K562 (cell line): ENCODE measurements around the gene FAM50A. TPM values are rescaled to one million over a fixed set of nuclear protein-coding genes. Genes with fewer than 3 reads are reported as not detected.

ENCODE experiments used
- ADNP ChIP-seq: fragments of 200-800 bp; sonication (Bioruptor generic); IDR thresholded peaks from 2 replicates; pipeline ENCODE4 v1.6.1; 2016; ENCODE audit warnings: missing genetic modification characterization, missing compliant biosample characterization
- DNMT1 ChIP-seq: fragments of 450-650 bp; IDR thresholded peaks from 2 replicates; pipeline ENCODE4 v1.6.1; 2016; ENCODE audit warnings: antibody characterized with exemption, mild to moderate bottlenecking
- ELF4 ChIP-seq: fragments of 450-650 bp; formaldehyde crosslinking; IDR thresholded peaks from 2 replicates; pipeline ENCODE4 v1.4.0; 2022; ENCODE audit warnings: missing genetic modification characterization
- FOXJ3 ChIP-seq: sonication (generic); formaldehyde crosslinking; IDR thresholded peaks from 2 replicates; pipeline ENCODE4 v1.4.0; 2020; ENCODE audit warnings: mild to moderate bottlenecking, missing genetic modification reagents
- HDGF ChIP-seq: fragments of 450-650 bp; IDR thresholded peaks from 2 replicates; pipeline ENCODE4 v1.6.1; 2016
- HNRNPK ChIP-seq: fragments of 200-400 bp; formaldehyde crosslinking; IDR thresholded peaks from one replicate; pipeline ENCODE4 v1.6.1; 2018; ENCODE audit warnings: mild to moderate bottlenecking, low read depth, low read length; ENCODE audit not compliant: poor library complexity, severe bottlenecking
- KDM5B ChIP-seq: fragments of 200-600 bp; sonication (generic); IDR thresholded peaks from 2 replicates; pipeline ENCODE4 v1.6.1; 2012; ENCODE audit warnings: low read depth, mild to moderate bottlenecking, moderate library complexity, low read length, control low read depth, inconsistent platforms; ENCODE audit not compliant: insufficient replicate concordance
- KLF1 ChIP-seq: fragments of 450-650 bp; IDR thresholded peaks from 2 replicates; pipeline ENCODE4 v1.6.1; 2016; ENCODE audit warnings: missing genetic modification characterization, missing compliant biosample characterization
- L3MBTL2 ChIP-seq: fragments of 450-650 bp; IDR thresholded peaks from 2 replicates; pipeline ENCODE4 v1.6.1; 2016; ENCODE audit warnings: mild to moderate bottlenecking, moderate library complexity
- POLR2AphosphoS5 ChIP-seq: IDR thresholded peaks from 2 replicates; pipeline ENCODE4 v1.6.1; 2011; ENCODE audit warnings: mild to moderate bottlenecking, low read depth, low read length, moderate library complexity; ENCODE audit not compliant: control insufficient read depth, insufficient read depth
- PRPF4 ChIP-seq: fragments of 200-400 bp; formaldehyde crosslinking; IDR thresholded peaks from one replicate; pipeline ENCODE4 v1.6.1; 2017; ENCODE audit warnings: low read length, low read depth, mild to moderate bottlenecking; ENCODE audit not compliant: insufficient read depth, poor library complexity, severe bottlenecking
- RBM25 ChIP-seq: fragments of 200-400 bp; formaldehyde crosslinking; IDR thresholded peaks from 2 replicates; pipeline ENCODE4 v1.6.1; 2018; ENCODE audit warnings: low read length, low read depth, moderate library complexity; ENCODE audit not compliant: severe bottlenecking
- STAG1 ChIP-seq: sonication (generic); formaldehyde crosslinking; IDR thresholded peaks from 2 replicates; pipeline ENCODE4 v1.5.0; 2020; ENCODE audit warnings: missing genetic modification reagents, borderline replicate concordance
- TCFL5 ChIP-seq: fragments of 250-450 bp; sonication (Bioruptor Pico); conservative IDR thresholded peaks from 2 replicates; pipeline ENCODE4 v1.6.1; 2021; ENCODE audit warnings: mild to moderate bottlenecking, moderate library complexity, matching md5 sums
- XRCC4 ChIP-seq: IDR thresholded peaks from one replicate; pipeline ENCODE4 v1.6.1; 2011; ENCODE audit not compliant: insufficient read depth, insufficient read length; ENCODE audit errors: extremely low read depth
- YBX1 ChIP-seq: fragments of 450-650 bp; IDR thresholded peaks from 2 replicates; pipeline ENCODE4 v1.7.1; 2016; ENCODE audit warnings: mild to moderate bottlenecking
- ZC3H11A ChIP-seq: IDR thresholded peaks from 2 replicates; pipeline ENCODE4 v1.6.1; 2012; ENCODE audit warnings: low read depth, low read length, improper control_type of control experiment
- ZNF143 ChIP-seq: sonication (generic); formaldehyde crosslinking; IDR thresholded peaks from 2 replicates; pipeline ENCODE4 v1.9.0; 2022; ENCODE audit warnings: mild to moderate bottlenecking, missing genetic modification reagents
- ZNF408 ChIP-seq: fragments of 250-450 bp; sonication (Bioruptor Pico); IDR thresholded peaks from 2 replicates; pipeline ENCODE4 v1.4.0; 2020; ENCODE audit warnings: low read depth, mild to moderate bottlenecking, moderate library complexity
- ZNF436 ChIP-seq: fragments of 250-450, 450-650 bp; sonication (Bioruptor Pico); formaldehyde crosslinking; IDR thresholded peaks from 2 replicates; pipeline ENCODE4 v1.7.0; 2020; ENCODE audit warnings: mild to moderate bottlenecking
- ZNF586 ChIP-seq: fragments of 450-650 bp; formaldehyde crosslinking; conservative IDR thresholded peaks from 2 replicates; pipeline ENCODE4 v1.4.0; 2020; ENCODE audit warnings: mild to moderate bottlenecking, moderate library complexity
- polyA plus RNA-seq, 8 experiments: library from polyadenylated mRNA; depleted of rRNA in 4 of 8; stranded (reverse) in 5 of 8; unstranded in 3 of 8; fragments of >200 nt; fragmentation: Nextera tagmentation in 2 of 8; fragmentation: Illumina TruSeq in 1 of 8; extraction: Ambion mirVana in 2 of 8; extraction: Trizol in 1 of 8; gene quantifications; 2 replicates each; pipeline versions ENCODE4 v1.2.1 to v1.2.3, GENCODE V29; 2011 to 2014; ENCODE audit warnings: inconsistent platforms in 1 of 8, missing spikeins in 1 of 8
- total RNA-seq, 7 experiments: library from RNA; depleted of rRNA in 6 of 7; stranded (reverse); fragments of >200 nt in 6 of 7; fragmentation: Illumina TruSeq in 2 of 7; extraction: Trizol in 2 of 7; gene quantifications; 2 replicates each; pipeline versions ENCODE4 v1.2.1 to v1.2.3, GENCODE V29; 2011 to 2021; ENCODE audit warnings: low replicate concordance in 1 of 7
- TF ChIP-seq, protein P1 (sequence below): fragments of 250-450 bp; sonication (Bioruptor Pico); IDR thresholded peaks from 2 replicates; pipeline ENCODE4 v1.4.0; 2020; ENCODE audit warnings: mild to moderate bottlenecking, moderate library complexity
- TF ChIP-seq, protein P2 (sequence below), 2 experiments: IDR thresholded peaks; 2 replicates each; pipeline ENCODE4 v1.6.1; 2012; ENCODE audit warnings: improper control_type of control experiment in 2 of 2, low read depth in 2 of 2, low read length in 2 of 2, borderline replicate concordance in 1 of 2

The FAM50A gene
- total and polyA plus RNA-seq, 9 of the 15 experiments (the other 6 are each of a cell fraction or from before 2014, with no cell fraction given): 4.4 to 114 (median 67.3) TPM

DNA sequence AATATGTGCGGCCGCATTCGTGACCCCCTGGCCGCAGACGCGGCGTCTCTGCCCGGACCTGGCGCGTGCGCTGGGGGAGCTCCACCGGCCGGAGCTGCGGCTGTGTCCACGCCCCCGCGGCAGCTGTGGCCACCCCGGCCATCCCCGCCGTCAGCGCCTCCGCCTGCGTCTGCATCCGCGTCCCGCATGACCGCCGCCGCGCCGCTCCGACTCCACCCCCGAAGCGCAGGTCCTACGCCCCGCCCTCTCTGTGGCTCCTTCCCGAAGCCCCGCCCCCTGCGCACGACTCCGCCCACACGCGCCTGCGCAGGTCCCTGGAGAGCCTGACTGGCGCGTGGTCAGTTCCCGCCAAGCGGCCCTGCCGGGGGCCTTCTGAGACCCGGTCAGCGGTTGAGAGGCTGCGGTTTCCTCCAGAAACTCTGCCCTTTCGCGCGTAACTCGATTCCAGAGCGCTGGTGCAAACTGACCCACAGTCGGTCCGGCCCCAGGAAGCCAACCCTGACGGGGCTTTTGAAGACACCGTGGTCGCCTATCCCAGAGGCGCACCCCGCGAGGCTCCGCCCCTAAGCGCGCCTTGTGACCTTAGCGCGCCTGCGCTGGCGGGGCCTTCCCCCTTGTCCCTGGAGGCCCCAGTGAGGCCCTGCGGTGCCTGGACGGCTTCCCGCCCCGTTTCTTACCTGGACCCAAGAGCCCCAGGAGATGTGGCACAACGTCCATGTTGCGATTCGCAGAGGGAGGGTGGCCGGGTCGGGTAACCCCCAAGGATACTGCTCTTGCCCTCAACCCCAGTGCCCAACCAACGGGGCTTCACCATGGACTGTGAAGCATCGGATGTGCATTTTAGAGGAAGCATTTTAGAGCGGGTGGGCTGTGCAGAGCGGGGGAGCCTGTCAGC is 35.0 kb downstream of the FAM50A start, which contains the start of gene LAGE3 (continued):
- no peak for TF ChIP-seq RBM25
- TF ChIP-seq ELF4 (CRISPR knock-in tag): no peak
- TF ChIP-seq L3MBTL2: peak; percentile 100
- no peak for TF ChIP-seq YBX1
- TF ChIP-seq ZC3H11A: no peak
- TF ChIP-seq TCFL5 (CRISPR knock-in tag): no peak
- no peak; the same call in 1 of the 2 replicates for TF ChIP-seq POLR2AphosphoS5
- TF ChIP-seq HDGF: no peak
- no peak for TF ChIP-seq FOXJ3 (CRISPR knock-in tag)
- TF ChIP-seq, protein P1, sequence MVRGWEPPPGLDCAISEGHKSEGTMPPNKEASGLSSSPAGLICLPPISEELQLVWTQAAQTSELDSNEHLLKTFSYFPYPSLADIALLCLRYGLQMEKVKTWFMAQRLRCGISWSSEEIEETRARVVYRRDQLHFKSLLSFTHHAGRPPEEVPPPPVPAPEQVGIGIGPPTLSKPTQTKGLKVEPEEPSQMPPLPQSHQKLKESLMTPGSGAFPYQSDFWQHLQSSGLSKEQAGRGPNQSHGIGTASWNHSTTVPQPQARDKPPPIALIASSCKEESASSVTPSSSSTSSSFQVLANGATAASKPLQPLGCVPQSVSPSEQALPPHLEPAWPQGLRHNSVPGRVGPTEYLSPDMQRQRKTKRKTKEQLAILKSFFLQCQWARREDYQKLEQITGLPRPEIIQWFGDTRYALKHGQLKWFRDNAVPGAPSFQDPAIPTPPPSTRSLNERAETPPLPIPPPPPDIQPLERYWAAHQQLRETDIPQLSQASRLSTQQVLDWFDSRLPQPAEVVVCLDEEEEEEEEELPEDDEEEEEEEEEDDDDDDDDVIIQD: no peak
- TF ChIP-seq STAG1: no peak
- TF ChIP-seq, protein P2, sequence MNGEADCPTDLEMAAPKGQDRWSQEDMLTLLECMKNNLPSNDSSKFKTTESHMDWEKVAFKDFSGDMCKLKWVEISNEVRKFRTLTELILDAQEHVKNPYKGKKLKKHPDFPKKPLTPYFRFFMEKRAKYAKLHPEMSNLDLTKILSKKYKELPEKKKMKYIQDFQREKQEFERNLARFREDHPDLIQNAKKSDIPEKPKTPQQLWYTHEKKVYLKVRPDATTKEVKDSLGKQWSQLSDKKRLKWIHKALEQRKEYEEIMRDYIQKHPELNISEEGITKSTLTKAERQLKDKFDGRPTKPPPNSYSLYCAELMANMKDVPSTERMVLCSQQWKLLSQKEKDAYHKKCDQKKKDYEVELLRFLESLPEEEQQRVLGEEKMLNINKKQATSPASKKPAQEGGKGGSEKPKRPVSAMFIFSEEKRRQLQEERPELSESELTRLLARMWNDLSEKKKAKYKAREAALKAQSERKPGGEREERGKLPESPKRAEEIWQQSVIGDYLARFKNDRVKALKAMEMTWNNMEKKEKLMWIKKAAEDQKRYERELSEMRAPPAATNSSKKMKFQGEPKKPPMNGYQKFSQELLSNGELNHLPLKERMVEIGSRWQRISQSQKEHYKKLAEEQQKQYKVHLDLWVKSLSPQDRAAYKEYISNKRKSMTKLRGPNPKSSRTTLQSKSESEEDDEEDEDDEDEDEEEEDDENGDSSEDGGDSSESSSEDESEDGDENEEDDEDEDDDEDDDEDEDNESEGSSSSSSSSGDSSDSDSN (IDR thresholded peaks at IDR 0.05; ENCODE audit: borderline replicate concordance in 1 of 2, low read depth in 2 of 2, low read length in 2 of 2): 0 out of 4 replicates have a peak, but pooled peaks of 1 of the 2 experiments have one; percentile 4
- TF ChIP-seq XRCC4: no peak
- no peak for TF ChIP-seq ZNF143
- no peak for TF ChIP-seq ADNP (tag)
- TF ChIP-seq ZNF436: no peak
- 0 out of 2 replicates have a peak, but pooled peaks have one; percentile 33 for TF ChIP-seq KLF1
- TF ChIP-seq DNMT1: no peak
- TF ChIP-seq ZNF586 (CRISPR knock-in tag): no peak
- peak; percentile 62 for TF ChIP-seq HNRNPK
- no peak for TF ChIP-seq KDM5B
- no peak for TF ChIP-seq ZNF408 (CRISPR knock-in tag)
- no peak for TF ChIP-seq PRPF4
